ENCODE measurements around the gene SEMA5A.

Gene SEMA5A

DNA sequence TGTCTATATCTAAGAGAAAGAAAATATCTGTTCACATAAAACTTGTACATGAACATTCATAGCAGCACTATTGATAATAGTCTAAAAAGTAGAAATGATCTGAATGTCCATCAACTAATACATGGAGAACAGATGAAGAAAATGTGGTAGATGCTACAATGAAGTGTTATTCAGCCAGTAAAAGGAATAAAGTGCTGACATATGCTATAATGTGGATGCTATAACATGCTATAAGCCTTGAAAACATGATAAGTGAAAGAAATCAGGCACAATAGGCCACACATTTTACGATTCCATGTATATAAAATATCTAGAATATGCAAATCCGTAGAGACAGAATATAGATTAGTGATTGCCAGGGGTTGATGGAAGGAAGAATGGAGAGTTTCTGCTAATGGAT, 146.8 kb downstream of the SEMA5A start:
- DNase-seq (ENCODE audit: low read depth) = no peak

GRCh38 chr5:9398227-9398626, 147.6 kb downstream of the SEMA5A start:
- DNase-seq (ENCODE audit: low read depth) = no peak

GRCh38 chr5:9396285-9396770, 149.5 kb downstream of the SEMA5A start:
- DNase-seq (ENCODE audit: low read depth) = no peak

DNA sequence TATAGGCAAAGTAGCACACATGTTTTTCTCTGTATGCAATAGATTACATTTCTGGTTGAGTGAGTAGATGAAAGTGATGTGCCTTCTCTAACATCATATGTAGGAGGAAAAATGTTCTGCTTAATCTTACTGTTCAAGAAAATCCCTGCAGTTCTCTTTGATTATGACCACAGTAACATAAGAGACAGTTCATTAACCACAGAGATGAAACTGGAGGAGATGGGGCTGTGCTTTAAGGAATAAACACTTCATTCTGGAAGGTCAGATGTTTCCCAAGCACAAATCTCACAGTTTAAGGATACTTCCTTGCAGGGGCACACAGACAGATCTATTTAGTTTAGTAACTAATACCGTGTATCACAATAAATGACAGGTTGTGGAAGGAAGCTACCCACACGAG, 150.2 kb downstream of the SEMA5A start:
- DNase-seq (ENCODE audit: low read depth) = no peak

- DNase-seq (ENCODE audit: low read depth) = no peak
Measured at GRCh38 chr5:9394221-9394620, 151.7 kb downstream of the SEMA5A start.

GRCh38 chr5:9392625-9393024, 153.2 kb downstream of the SEMA5A start:
- no peak for DNase-seq (ENCODE audit: low read depth)

GRCh38 chr5:9391080-9391479, 154.8 kb downstream of the SEMA5A start:
- DNase-seq (ENCODE audit: low read depth) = no peak

GRCh38 chr5:9390113-9390512, 155.8 kb downstream of the SEMA5A start:
- no peak for DNase-seq (ENCODE audit: low read depth)

- no peak for DNase-seq (ENCODE audit: low read depth)
Measured at GRCh38 chr5:9388941-9389674, 156.8 kb downstream of the SEMA5A start.

- DNase-seq (ENCODE audit: low read depth) = no peak
Measured at GRCh38 chr5:9387879-9388278, 158.0 kb downstream of the SEMA5A start.

DNA sequence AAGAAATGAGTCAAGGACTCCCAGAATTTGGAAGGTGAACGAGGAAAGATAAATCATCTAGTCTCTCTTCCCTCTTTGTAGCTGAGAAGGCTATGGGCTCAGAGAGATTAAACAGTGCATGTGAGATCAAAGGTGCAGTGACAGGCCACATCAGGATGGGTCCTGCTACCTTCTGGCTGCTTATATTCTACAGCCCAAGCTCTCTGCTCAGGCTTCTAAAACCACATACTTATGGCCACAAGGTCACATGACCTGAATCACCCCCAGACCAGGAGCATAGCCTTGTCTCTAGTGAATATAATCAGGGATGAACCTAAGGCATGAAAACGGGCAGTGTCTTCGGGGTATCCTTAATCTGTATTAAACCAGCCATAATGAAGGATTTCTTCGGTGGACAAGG, 158.9 kb downstream of the SEMA5A start:
- DNase-seq (ENCODE audit: low read depth) = no peak

GRCh38 chr5:9382522-9382921, 163.4 kb downstream of the SEMA5A start:
- DNase-seq (ENCODE audit: low read depth) = no peak

GRCh38 chr5:9381464-9381863, 164.4 kb downstream of the SEMA5A start:
- DNase-seq (ENCODE audit: low read depth) = no peak

DNA sequence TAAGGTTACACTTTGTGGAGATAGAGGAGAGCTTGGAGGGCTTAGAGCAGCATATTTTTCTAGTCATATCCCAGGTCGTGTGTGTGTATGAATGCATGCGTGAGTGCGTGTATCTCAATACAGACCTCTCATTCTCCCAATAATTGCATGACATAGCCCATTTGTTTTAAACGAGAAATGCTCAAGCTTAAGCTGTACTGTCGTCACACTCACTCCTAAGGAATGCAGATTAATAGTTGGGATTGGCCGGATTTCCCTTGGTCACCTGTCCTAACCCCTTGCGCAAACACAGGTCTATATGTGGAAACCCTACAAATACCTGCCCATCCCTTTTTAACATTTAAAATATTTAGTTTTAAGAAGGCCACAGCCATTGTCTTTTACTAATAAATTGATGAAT, 165.8 kb downstream of the SEMA5A start:
- DNase-seq (ENCODE audit: low read depth) = no peak

GRCh38 chr5:9376363-9377117, 169.3 kb downstream of the SEMA5A start:
- no peak for DNase-seq (ENCODE audit: low read depth)

DNA sequence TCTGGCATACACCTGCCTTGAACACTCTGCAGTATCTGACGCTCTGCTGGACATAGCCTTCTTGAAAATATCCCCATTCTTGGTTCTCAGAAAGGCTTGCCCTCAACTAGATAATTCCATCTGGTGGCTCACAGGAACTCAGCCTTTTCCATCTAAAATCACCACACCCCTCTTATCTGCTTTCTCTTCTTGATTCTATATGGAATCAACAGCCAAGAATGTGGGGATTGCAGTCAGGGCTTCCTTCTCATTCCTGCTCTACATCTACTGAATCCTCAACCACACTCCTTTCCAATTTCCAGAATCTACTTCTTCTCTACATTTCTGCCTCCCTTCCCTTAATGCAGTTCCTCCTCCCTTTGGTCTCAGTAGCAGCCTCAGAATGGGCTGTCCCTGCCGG, 170.1 kb downstream of the SEMA5A start:
- DNase-seq (ENCODE audit: low read depth) = no peak

GRCh38 chr5:9374025-9374424, 171.8 kb downstream of the SEMA5A start:
- DNase-seq (ENCODE audit: low read depth) = no peak

DNA sequence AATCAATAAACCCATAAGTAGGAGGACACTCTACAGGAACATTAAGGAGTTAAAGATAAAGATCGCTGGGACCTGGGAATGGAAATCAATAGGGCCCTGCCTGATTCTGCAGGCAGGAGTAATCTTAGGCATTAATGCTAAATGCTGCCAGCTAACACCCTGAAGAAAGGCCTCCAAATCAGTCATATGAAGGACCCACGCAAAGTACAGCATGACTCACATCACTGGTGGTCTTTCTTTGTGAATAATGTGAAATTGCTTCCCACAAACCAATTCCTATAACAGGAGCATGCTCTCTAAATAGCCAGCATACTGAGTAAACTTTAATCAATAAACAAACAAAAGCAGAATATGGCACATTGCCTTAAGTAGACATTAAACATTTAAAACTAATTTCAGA, 172.3 kb downstream of the SEMA5A start:
- no peak for DNase-seq (ENCODE audit: low read depth)

DNA sequence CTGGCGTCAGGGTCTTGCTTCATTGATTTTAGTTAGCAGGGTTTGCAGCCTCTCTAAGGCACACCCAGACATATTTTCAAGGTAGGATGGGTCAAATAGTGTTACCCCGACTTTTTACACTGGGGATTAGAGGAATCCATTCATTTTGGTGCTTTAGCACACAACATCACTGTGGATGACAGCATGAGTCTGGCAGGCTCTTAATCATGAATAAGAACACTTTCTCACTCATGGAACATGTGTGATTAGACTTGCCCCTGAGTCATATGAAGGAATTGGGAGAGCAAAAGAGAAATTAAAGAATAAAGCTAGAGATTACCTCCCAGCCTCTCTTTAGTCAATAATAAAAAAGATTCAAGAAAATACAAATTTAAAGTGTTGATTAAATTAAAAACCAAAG, 175.6 kb downstream of the SEMA5A start:
- DNase-seq (ENCODE audit: low read depth) = peak; percentile 41

- DNase-seq (ENCODE audit: low read depth) = no peak
Measured at GRCh38 chr5:9365512-9365911, 180.4 kb downstream of the SEMA5A start.

DNA sequence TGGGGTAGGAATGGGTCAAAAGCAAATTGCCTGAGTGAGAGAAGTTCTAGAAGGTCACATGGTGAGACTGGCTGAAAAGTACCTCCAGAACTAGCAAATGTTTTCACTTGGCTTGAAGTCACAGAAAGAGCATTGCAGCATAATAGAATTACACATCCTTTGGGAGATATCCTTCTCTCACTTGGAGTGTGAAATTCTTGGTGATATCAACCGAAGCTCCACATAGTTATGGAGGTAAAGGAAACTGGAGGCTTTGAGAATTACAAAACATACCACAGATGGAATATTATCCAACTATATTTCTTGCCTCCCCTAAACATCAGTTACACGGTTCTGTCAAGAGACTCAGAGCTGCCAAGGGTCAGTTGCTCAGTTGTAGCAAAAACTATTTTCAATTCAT, 182.4 kb downstream of the SEMA5A start:
- DNase-seq (ENCODE audit: low read depth) = peak; percentile 43

DNA sequence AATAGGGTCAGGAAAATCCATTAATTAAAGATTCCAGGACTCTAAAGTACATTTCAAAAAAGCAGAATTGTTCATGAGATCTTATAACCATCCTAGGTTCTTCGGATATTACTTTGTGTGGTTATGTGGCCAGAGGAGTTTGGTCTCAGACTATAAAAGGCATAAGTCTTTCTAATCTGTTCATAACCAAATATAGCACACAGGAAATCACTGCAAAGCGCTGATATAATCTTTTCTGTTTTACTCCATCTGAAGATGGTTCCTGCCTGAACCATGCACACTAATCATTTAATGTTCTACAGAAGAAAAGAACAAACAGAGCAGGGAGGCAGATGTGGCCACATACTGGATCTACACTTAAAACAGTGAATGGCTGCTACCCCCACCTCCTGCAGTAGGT, 182.8 kb downstream of the SEMA5A start:
- peak; percentile 65 for DNase-seq (ENCODE audit: low read depth)

DNA sequence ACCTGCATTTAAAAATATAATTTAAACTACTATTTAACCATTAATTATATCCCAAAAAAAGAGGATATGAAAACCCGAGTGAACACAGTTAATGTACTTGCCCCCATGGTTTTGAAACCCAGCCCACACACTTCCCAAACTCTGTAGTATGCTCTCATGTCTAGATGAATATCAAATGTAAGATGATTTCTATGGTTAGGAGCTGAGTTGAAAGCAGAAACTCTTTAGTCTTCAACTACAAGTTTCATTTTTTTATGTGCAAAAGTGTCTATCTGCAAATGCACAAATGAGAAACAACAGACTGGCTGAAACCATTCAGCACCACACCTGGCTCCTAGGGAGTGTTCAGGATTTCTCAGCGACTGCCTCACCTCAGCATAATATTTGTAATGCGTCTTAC, 183.3 kb downstream of the SEMA5A start:
- DNase-seq (ENCODE audit: low read depth) = no peak

DNA sequence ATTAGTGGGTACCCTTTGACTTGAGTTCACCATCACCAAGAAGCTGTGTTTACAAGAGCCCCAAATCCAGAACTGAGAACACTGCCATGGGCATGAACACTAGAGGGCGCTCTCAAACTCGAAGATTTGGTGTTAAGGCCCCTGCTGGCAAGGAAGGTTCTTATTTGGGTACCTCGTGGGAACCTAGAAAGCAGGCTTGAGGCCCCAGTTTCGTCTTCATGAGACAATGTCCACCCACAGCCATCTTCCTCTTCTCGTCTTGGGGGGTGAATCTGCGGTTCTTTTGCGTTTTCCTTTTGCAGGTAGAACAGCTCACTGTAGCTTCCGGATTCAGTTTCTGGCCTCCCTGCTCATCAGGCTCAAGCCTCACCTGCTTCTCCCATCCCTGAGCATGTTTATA, 184.0 kb downstream of the SEMA5A start:
- peak; percentile 59 for DNase-seq (ENCODE audit: low read depth)

Data from EH (cell line).